SK-N-DZ (cell line): Measurements from ENCODE around the gene SIVA1.

Source experiments
- DNase-seq: peaks from one replicate; pipeline ENCODE4 v3.0.0-alpha.2; 2015; ENCODE audit warnings: low spot score

SIVA1 gene

GRCh38 chr14:104806625-104807465 lies 53.9 kb downstream of the SIVA1 start:
- DNase-seq: no peak

GRCh38 chr14:104808456-104808855 lies 55.5 kb downstream of the SIVA1 start:
- DNase-seq: no peak
